Fibroblast of lung (primary cell): Measurements from ENCODE around the gene SUMO2.

Experiments
- CTCF ChIP-seq, 2 donors: IDR thresholded peaks in 1 of 2; conservative IDR thresholded peaks in 1 of 2; 1 replicate in 1 of 2; 2 replicates in 1 of 2; pipeline ENCODE4 v1.5.1; 2011 to 2012; ENCODE audit warnings: low read length in 2 of 2, control low read depth in 1 of 2, inconsistent platforms in 1 of 2, low read depth in 1 of 2, mild to moderate bottlenecking in 1 of 2
- EZH2 ChIP-seq: IDR thresholded peaks from 2 replicates; pipeline ENCODE4 v1.5.1; 2012; ENCODE audit warnings: low read length, control low read depth, mild to moderate bottlenecking; ENCODE audit errors: missing control alignments

DNA sequence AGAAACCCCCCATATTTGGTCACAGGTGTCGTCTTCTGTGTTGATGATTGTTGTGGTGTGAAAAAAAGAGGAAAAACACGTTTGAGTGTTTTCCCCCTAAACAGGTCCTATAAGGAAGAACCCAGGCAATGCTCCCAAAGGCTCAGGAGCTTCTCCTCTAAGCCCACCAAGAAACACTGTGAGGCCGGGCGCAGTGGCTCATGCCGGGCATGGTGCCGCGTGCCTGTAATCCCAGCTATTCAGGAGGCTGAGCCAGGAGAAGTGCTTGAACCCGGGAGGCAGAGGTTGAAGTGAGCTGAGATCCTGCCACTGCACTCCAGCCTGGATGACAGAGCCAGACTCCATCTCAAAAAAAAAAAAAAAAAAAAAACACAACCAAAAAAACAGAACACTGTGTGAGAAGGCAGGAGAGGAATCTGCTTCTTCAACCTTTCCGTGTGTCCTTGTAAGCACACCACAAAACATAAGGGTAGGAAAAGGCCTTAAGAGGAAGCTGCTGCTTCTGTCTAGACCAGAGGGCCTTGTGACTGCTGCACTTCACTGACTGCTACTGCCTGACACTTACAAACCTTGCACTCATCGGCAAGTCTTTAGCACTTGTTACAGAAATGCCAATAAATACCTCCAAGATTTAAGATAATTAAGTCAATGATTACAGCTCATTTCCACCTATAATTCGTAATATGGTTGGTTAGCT is 37.8 kb downstream of the SUMO2 start:
- no peak for TF ChIP-seq EZH2
- no peak for TF ChIP-seq CTCF (conservative IDR thresholded peaks at IDR 0.05 in 1 of 2, IDR thresholded peaks at IDR 0.05 in 1 of 2; ENCODE audit: low read depth in 1 of 2, low read length in 2 of 2)
